HFFc6 (cell line): ENCODE data around the gene DYSF. TPM values are rescaled to one million over a fixed set of nuclear protein-coding genes. Genes with fewer than 3 reads are reported as not detected.

Experiments
- DNase-seq: peaks from one replicate; pipeline ENCODE4 v3.0.0-alpha.2; 2018
- H3K27ac Mint-ChIP-seq: 2 replicates; pipeline ENCODE4 v1.8.0; 2020; ENCODE audit warnings: mild to moderate bottlenecking, mixed read lengths
- H3K27me3 Mint-ChIP-seq: 2 replicates; pipeline ENCODE4 v1.8.0; 2021; ENCODE audit warnings: mild to moderate bottlenecking, moderate library complexity, mixed read lengths; ENCODE audit not compliant: insufficient read depth
- H3K36me3 Mint-ChIP-seq: 2 replicates; pipeline ENCODE4 v1.8.0; 2021; ENCODE audit warnings: low read depth, mixed read lengths
- H3K4me1 Mint-ChIP-seq: 2 replicates; pipeline ENCODE4 v1.8.0; 2020; ENCODE audit warnings: low read depth, mixed read lengths
- H3K4me3 Mint-ChIP-seq: 2 replicates; pipeline ENCODE4 v1.8.0; 2020; ENCODE audit warnings: mild to moderate bottlenecking, moderate library complexity, mixed read lengths
- H3K9me3 Mint-ChIP-seq: 2 replicates; pipeline ENCODE4 v1.8.0; 2020; ENCODE audit warnings: mild to moderate bottlenecking, mixed read lengths
- total RNA-seq, 6 experiments: library from RNA; stranded (reverse); fragmentation: NEBNext Ultra II Directional; extraction: Animal tissue kit (Norgen Biotek cat#: 25700); gene quantifications; 2 replicates in 1 of 6; 3 replicates in 5 of 6; pipeline ENCODE4 v1.2.3, GENCODE V29; 2021
- TF ChIP-seq, protein P1 (sequence below): fragments of 200-600 bp; sonication (generic); IDR thresholded peaks from 2 replicates; pipeline ENCODE4 v1.5.0; 2021; ENCODE audit warnings: antibody characterized with exemption, mild to moderate bottlenecking

The DYSF gene
- total RNA-seq, 6 experiments from 2014 or later: 0.07 to 0.57 (median 0.32) TPM

DNA sequence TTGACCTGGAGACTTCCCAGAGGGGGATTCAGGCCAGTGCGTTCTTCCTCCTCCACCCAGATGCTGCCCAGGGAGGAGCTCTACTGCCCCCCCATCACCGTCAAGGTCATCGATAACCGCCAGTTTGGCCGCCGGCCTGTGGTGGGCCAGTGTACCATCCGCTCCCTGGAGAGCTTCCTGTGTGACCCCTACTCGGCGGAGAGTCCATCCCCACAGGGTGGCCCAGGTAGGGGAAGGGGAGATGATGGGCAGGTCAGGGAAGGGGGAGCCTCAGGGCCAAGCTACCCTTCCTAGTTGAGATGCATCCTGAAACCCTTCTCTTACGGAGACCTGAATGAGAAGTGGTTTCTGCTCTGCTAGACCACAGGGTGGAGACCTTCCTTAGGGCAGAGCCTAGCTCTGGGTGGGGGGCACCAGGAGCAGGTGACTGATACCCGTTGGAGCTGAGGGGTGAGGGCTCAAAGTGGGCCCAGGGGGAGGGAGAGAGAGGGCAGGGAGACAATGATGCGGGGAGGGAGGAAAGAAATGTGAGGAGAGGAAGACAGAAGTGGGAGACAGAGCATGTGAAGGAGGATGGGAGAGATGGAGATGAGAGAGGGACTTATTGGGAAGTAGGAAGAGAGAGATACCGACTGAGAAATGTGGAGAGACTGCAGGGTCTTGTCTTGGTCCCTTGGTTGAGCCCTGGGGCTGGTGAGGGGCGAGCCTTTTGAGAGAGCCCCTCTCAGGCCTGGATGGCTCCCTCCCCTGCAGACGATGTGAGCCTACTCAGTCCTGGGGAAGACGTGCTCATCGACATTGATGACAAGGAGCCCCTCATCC, 159.4 kb downstream of the DYSF start:
- Mint-ChIP-seq H3K4me1 (peaks cover 14% of the 10 kb centered on the region), H3K4me3 (no peak overlapping the region), H3K27ac (no peak overlapping the region), H3K27me3 (peaks cover 16% of the 10 kb centered on the region), H3K9me3 (no peaks in the 10 kb centered on the region), H3K36me3 (no peaks in the 10 kb centered on the region)
- no peak for DNase-seq
- TF ChIP-seq, protein P1, sequence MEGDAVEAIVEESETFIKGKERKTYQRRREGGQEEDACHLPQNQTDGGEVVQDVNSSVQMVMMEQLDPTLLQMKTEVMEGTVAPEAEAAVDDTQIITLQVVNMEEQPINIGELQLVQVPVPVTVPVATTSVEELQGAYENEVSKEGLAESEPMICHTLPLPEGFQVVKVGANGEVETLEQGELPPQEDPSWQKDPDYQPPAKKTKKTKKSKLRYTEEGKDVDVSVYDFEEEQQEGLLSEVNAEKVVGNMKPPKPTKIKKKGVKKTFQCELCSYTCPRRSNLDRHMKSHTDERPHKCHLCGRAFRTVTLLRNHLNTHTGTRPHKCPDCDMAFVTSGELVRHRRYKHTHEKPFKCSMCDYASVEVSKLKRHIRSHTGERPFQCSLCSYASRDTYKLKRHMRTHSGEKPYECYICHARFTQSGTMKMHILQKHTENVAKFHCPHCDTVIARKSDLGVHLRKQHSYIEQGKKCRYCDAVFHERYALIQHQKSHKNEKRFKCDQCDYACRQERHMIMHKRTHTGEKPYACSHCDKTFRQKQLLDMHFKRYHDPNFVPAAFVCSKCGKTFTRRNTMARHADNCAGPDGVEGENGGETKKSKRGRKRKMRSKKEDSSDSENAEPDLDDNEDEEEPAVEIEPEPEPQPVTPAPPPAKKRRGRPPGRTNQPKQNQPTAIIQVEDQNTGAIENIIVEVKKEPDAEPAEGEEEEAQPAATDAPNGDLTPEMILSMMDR: no peak

DNA sequence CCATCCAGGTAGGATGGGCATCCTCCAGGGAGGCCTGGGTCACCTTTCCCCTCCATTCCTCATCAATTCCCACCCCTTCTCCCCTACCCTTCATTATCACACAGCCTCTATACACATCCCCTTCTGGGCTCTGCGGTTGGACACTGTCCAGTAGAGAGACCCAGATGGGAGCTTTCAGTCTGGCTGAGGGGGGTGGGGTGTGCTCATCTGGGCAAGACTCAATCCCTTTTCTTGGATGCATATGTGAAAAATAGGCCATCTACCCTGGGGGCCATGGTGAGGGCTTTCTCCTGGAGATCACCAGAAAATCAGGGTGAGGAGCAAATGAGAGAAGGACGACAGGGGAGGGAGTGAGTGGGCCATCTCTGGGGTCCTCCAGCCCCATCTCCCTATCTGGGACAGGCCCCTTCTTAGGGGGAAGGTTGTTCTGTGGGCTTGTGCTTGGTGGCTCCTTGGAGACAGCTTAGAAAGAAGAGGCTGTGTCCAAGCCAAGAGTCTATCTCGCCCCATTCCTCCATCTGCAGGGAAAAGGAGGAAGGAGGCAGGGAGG, 160.1 kb downstream of the DYSF start:
- no peaks in the 10 kb centered on the region for H3K9me3 Mint-ChIP-seq
- no peak overlapping the region for H3K27ac Mint-ChIP-seq
- TF ChIP-seq, protein P1: no peak
- H3K4me3 Mint-ChIP-seq: no peak overlapping the region
- peaks cover 14% of the 10 kb centered on the region for H3K4me1 Mint-ChIP-seq
- H3K27me3 Mint-ChIP-seq: peaks cover 14% of the 10 kb centered on the region
- no peaks in the 10 kb centered on the region for H3K36me3 Mint-ChIP-seq
- no peak for DNase-seq

DNA sequence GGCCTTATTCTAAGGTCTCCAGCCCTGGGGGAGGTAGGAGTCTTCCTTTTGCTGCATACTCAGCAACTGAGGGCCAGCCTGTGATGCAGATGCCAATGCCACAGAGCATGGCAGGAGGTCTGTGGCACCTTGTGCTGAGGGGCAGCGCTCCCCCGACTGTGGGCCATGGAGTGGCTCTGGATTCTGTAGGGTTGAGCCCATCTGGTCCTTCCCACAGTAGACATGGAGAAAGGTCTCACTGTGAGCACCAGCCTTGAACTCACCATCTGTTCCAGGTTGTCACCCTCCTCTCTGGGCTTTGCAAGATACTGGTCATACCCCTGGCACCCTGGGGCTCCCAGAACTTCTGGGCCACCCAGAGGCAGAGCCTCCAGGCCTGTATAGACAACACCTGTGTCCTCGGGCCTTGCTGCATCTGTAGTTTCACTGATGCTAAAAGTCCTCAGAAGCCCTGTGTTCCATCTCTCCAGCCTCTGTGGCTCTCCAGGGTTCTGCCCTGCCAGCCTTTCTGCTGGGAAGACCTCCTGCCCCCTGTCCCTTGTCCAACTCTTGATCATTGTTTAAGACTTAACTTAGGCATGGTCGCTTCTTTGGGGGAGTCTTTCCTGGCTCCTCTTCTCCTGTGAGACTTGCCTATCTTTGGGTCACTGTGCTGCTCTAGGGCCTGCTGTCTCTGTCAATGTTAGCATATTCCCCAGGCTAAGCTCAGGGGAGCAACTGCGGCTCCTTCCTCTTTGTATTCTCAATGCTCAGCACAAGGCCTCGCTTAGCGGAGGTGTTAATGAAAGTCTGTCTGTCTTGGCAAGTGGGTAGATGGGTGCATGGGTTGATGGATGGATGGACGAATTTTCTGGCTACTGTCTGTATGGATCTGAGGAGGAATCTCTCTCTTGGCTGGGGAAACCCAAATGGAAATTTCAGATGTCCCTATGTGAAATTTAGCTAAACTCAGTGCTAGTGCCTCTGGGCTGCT, 160.9 kb downstream of the DYSF start:
- H3K27me3 Mint-ChIP-seq: peaks cover 14% of the 10 kb centered on the region
- no peaks in the 10 kb centered on the region for H3K9me3 Mint-ChIP-seq
- peaks cover 14% of the 10 kb centered on the region for H3K4me1 Mint-ChIP-seq
- no peak overlapping the region for H3K4me3 Mint-ChIP-seq
- H3K27ac Mint-ChIP-seq: 0 out of 2 replicates have a peak overlapping the region, but pooled peaks have one; percentile 31
- TF ChIP-seq, protein P1: no peak
- H3K36me3 Mint-ChIP-seq: no peaks in the 10 kb centered on the region
- no peak for DNase-seq

DNA sequence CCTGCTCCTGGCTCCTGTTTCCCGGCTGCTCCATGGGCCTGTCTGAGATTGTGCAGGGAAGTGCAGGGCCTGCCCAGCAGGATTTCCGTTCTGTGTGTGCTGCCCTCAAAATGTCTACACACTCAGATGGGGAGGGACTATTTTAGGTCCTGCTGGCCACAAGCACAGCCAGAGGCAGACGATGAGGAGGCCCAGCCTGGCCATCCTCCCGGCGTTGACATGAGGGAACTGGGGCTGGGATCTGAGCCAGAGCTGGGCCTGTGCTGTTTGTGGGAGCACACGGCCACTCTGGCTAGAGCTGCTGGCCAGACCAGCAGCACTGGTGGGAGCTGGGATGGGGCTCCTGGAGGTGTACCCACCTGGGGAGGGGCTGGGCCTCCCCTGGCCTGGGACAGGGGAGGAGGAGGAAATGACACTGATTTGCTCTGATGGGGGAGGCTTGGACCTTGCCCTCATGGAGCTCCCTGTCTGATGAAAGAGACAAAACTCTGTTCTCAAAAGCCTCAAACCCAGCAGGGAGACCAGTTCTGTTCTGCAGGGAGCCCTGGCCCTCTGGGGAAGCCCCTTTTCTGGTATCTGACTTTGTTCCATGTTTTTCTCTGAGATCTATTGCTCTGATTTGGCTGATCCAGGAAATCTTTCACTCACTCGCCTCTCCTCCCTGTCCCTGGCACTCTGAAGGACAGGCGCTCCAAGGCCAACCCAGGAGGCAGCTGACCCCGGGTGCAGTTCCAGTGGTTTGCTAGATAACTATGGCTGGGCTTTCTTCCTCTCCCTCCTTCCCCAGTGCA, 161.8 kb downstream of the DYSF start:
- Mint-ChIP-seq H3K4me3 (no peak overlapping the region), H3K4me1 (peaks cover 7% of the 10 kb centered on the region), H3K27ac (peak overlapping the region; percentile 31), H3K27me3 (peaks cover 17% of the 10 kb centered on the region), H3K36me3 (no peaks in the 10 kb centered on the region), H3K9me3 (no peaks in the 10 kb centered on the region)
- TF ChIP-seq, protein P1: no peak
- peak; percentile 30 for DNase-seq
